RWPE1 (cell line): ENCODE measurements around the gene TBX21.

Experiments
- CTCF ChIA-PET: fragments of 350-600 bp; sonication (Branson Sonifier 250); formaldehyde crosslinking; extraction: SDS; loops from one replicate; lab custom pipeline; 2021; lab: Yijun Ruan, JAX
- POLR2A ChIA-PET: fragments of 400-600 bp; formaldehyde crosslinking; extraction: SDS; loops from one replicate; lab custom pipeline; 2020; ENCODE audit warnings: antibody characterized with exemption; ENCODE audit not compliant: low non-redundant PET; lab: Yijun Ruan, JAX
- DNase-seq: peaks from one replicate; pipeline ENCODE4 v3.0.0; 2012; ENCODE audit warnings: low spot score
- H3K27ac ChIP-seq: fragments of 450-650 bp; 2 replicates; pipeline ENCODE4 v1.5.1; 2017
- TF ChIP-seq, protein P1 (sequence below): fragments of 450-650 bp; conservative IDR thresholded peaks from 2 replicates; pipeline ENCODE4 v1.5.1; 2017; ENCODE audit warnings: low read depth, mild to moderate bottlenecking

The TBX21 gene

DNA sequence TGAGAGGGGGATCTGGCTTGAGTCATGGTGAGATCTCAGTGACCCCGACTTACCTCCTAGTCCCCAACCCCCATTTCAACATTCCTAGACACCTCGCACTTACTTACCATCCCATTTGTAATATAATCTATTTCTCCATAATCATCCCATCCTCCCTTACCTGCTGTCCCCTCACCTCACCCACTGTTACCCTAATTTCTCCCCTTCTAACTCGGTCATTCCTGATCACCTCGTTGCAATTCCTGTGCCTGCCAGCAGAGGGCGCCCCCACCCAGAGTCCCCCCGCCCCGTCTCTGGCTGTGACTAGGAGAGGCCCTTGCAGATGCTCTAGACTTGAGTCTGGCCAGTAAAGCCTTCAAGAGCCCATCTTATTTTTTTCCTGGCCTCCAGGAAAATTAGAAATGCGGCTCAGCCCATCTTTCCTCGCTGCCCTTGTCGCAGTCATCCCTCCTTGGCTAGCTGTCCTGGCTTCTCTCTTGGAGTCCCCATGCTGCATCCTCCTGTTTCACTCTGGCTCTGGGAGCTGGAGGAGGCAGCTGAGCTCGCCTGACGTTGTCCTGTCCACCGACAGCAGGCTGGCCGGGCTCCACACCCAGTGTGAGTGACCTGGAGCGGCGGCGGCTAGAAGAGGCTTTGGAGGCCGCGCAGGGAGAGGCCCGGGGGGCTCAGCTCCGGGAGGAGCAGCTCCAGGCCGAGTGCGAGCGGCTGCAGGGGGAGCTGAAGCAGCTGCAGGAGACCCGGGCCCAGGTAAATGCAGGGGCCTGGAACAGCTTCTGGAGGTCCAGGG lies 34.1 kb upstream of the TBX21 start:
- peak; percentile 88 for DNase-seq
- TF ChIP-seq, protein P1, sequence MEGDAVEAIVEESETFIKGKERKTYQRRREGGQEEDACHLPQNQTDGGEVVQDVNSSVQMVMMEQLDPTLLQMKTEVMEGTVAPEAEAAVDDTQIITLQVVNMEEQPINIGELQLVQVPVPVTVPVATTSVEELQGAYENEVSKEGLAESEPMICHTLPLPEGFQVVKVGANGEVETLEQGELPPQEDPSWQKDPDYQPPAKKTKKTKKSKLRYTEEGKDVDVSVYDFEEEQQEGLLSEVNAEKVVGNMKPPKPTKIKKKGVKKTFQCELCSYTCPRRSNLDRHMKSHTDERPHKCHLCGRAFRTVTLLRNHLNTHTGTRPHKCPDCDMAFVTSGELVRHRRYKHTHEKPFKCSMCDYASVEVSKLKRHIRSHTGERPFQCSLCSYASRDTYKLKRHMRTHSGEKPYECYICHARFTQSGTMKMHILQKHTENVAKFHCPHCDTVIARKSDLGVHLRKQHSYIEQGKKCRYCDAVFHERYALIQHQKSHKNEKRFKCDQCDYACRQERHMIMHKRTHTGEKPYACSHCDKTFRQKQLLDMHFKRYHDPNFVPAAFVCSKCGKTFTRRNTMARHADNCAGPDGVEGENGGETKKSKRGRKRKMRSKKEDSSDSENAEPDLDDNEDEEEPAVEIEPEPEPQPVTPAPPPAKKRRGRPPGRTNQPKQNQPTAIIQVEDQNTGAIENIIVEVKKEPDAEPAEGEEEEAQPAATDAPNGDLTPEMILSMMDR, result peak; percentile 99
- no peak overlapping the region for H3K27ac ChIP-seq
- ChIA-PET POLR2A (no interaction called here), CTCF (interaction anchor here (0.6 to 2.2 kb wide), 11 partner anchors 9 to 652 kb away, joined by 3 to 12 read pairs (median 4); partner anchors contain the start of gene SP2)

DNA sequence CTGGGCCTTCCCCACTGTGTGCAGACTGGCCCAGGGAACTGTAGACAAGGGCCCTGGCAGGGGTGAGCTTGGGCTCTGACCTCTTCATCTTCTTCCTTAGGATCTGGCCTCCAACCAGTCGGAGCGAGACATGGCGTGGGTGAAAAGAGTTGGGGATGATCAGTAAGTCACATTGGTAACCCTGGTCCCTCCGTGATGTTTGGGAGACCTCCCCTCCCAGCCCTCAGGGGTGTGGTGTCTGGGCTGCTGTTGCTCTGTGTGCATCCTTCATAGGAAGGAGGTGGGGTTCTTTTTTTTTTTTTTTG lies 33.5 kb upstream of the TBX21 start:
- ChIA-PET POLR2A (no interaction called here), CTCF (interaction anchor here (0.6 to 2.2 kb wide), 10 partner anchors 8 to 651 kb away, joined by 3 to 12 read pairs (median 4); partner anchors contain the start of gene SP2)
- no peak for DNase-seq
- no peak overlapping the region for H3K27ac ChIP-seq
- TF ChIP-seq, protein P1, result no peak

GRCh38 chr17:47700471-47701449 lies 32.3 kb upstream of the TBX21 start:
- no peak overlapping the region for H3K27ac ChIP-seq
- CTCF ChIA-PET, result interaction anchor here (0.6 to 0.7 kb wide), 2 partner anchors 32 to 63 kb away, joined by 3 read pairs; partner anchors contain the start of gene TBX21

GRCh38 chr17:47701608-47702007 lies 31.4 kb upstream of the TBX21 start:
- no peak overlapping the region for H3K27ac ChIP-seq
- CTCF ChIA-PET, result no interaction called here
- TF ChIP-seq, protein P1, result no peak

More at GRCh38 chr17:47700471-47701449, 32.3 kb upstream of the TBX21 start:
- DNase-seq, result no peak
- POLR2A ChIA-PET, result no interaction called here
- TF ChIP-seq, protein P1, result no peak

GRCh38 chr17:47702391-47702995 lies 30.5 kb upstream of the TBX21 start:
- CTCF ChIA-PET, result no interaction called here
- POLR2A ChIA-PET, result no interaction called here
- no peak overlapping the region for H3K27ac ChIP-seq
- TF ChIP-seq, protein P1, result no peak
- DNase-seq, result no peak

More at GRCh38 chr17:47701608-47702007, 31.4 kb upstream of the TBX21 start:
- DNase-seq, result no peak
- POLR2A ChIA-PET, result no interaction called here

DNA sequence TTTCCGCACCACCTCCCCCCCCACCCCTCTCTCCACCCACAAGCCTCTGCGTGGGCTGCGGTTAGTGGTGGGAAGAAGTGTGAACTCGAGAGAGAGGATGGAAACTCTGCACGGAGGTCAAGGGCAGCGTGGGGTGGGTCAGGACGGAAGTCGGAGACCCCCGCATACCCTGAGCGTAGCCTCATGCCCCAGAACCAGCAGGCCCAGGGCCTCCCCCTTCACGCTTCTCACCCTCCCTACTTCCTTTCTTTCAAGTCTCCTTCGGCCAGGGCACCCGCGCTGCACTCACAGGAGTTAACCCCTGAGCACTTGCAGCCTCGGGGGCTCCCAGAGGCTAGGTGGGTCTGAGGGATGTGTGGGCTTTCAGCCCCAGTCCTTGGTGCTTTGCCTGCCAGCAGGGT lies 29.8 kb upstream of the TBX21 start:
- no peak overlapping the region for H3K27ac ChIP-seq
- POLR2A ChIA-PET, result no interaction called here
- TF ChIP-seq, protein P1, result no peak
- CTCF ChIA-PET, result no interaction called here
- DNase-seq, result no peak
